Upper lobe of left lung (tissue), 6 donors: ENCODE measurements around the gene STAT4. TPM values are rescaled to one million over a fixed set of nuclear protein-coding genes. Genes with fewer than 3 reads are reported as not detected.
A peak's percentile ranks its signal among the peaks of the same experiment; 100 is the strongest.

Experiments
- ATAC-seq, 2 donors: fragments of 200-7000 bp; cut with Tn5 transposase; one replicate each; pipeline ENCODE4 v1.9.1; 2022; ENCODE audit warnings: mild to moderate bottlenecking in 2 of 2, moderate library complexity in 2 of 2; ENCODE audit not compliant: low FRiP score in 2 of 2
- DNase-seq, 2 donors: peaks; one replicate each; pipeline ENCODE4 v3.0.0-alpha.2; 2019 to 2020
- H3K27ac ChIP-seq, 4 donors: fragments of 200-600 bp; sonication (generic); one replicate each; pipeline ENCODE4 v1.5.1; 2016 to 2019
- H3K27me3 ChIP-seq, 4 donors: fragments of 200-600 bp; sonication (generic); one replicate each; pipeline ENCODE4 v1.5.1; 2017 to 2019
- H3K36me3 ChIP-seq, 4 donors: fragments of 200-600 bp; sonication (generic); one replicate each; pipeline ENCODE4 v1.5.1; 2016 to 2019
- H3K4me1 ChIP-seq, 4 donors: fragments of 200-600 bp; sonication (generic); one replicate each; pipeline ENCODE4 v1.5.1; 2018 to 2019
- H3K4me3 ChIP-seq, 4 donors: fragments of 200-600 bp; sonication (generic); one replicate each; pipeline ENCODE4 v1.5.1; 2017 to 2019; ENCODE audit warnings: mild to moderate bottlenecking in 2 of 4, moderate library complexity in 1 of 4
- H3K9me3 ChIP-seq, 4 donors: fragments of 200-600 bp; sonication (generic); one replicate each; pipeline ENCODE4 v1.5.1; 2018 to 2019
- EP300 ChIP-seq, 4 donors: sonication (generic); formaldehyde crosslinking; IDR thresholded peaks; one replicate each; pipeline ENCODE4 v1.5.1; 2017; ENCODE audit warnings: antibody characterized with exemption in 4 of 4, control low read depth in 2 of 4
- POLR2A ChIP-seq, 4 donors: fragments of 450-650 bp; IDR thresholded peaks; one replicate each; pipeline ENCODE4 v1.5.1; 2016 to 2017; ENCODE audit warnings: antibody characterized with exemption in 4 of 4, mild to moderate bottlenecking in 2 of 4
- POLR2AphosphoS5 ChIP-seq, 2 donors: sonication (generic); formaldehyde crosslinking; IDR thresholded peaks; one replicate each; pipeline ENCODE4 v1.5.1; 2017; ENCODE audit warnings: antibody characterized with exemption in 2 of 2
- WGBS, 2 donors: methylation state at CpG; one replicate each; pipeline ENCODE4 v1.1.5; 2017 to 2018; 5-methylcytosine and 5-hydroxymethylcytosine counted together
- total RNA-seq, 6 donors: library from RNA; depleted of rRNA in 4 of 6; stranded (reverse); fragments of >200 nt in 4 of 6; gene quantifications; one replicate each; pipeline versions ENCODE4 v1.1.0 to v1.2.1, GENCODE V29; 2016 to 2021
- TF ChIP-seq, protein P1 (sequence below), 6 experiments: fragments of 450-650 bp in 4 of 6; fragments of 200-600 bp in 2 of 6; sonication (generic) in 2 of 6; IDR thresholded peaks; one replicate each; pipeline ENCODE4 v1.5.1; 2016 to 2019; ENCODE audit warnings: antibody characterized with exemption in 6 of 6
- donor health status: DM: no; HTN: no; CAD: no; lungs with moderate emphysema.
- donor health status: DM: no; HTN: yes; CAD: no; lungs with severe emphysema.

The STAT4 gene
- total RNA-seq, 6 donors from 2014 or later: 3.6 to 11.9 (median 6.0) TPM

DNA sequence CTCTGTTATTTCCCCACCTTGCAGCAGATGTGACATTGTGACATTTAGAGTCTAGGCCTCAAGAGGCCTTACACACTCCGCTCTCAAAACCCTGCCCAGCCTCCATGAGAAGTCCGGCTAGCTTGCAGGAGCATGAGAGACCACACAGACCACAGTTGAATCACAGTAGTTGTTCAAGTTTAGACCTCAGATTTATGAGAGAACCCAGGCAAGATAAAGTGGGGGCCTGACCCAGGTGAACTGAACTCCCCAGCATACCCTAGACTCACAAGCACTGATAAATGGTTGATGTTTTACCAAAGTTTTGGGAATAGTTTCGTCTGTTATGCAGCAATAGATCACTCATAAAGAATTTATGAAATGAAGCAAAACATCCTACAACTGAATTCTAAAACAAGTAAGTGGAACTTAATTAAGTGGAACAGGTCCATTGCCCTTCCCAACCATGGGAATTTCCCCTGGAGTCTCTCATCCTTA, 132.1 kb downstream of the STAT4 start:
- H3K27ac ChIP-seq: no peak overlapping the region

DNA sequence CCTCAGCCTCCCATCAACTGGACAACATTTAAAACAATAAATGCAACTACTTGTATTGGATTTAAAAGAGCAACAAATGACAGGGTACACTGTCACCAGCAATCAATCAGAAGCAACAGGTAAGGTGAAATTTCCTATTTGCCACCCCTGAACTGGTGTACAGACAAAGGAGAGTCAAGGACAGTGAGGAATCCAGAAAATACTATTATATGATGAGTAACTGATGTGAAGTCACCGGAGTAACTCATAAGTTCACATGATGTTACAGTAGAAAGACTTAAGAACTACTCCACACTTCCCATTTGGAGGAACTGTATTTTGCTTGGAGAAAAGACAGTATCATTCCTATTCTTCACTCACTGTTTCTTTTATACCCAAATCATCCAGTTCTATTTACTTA, 132.7 kb downstream of the STAT4 start:
- H3K4me3 ChIP-seq: no peak overlapping the region
- DNase-seq: no peak
- 83 to 92% methylated on average over 1 of the region's 1 CpG for WGBS, 2 donors
- TF ChIP-seq POLR2A (IDR thresholded peaks at IDR 0.05): no peak
- TF ChIP-seq, protein P1, sequence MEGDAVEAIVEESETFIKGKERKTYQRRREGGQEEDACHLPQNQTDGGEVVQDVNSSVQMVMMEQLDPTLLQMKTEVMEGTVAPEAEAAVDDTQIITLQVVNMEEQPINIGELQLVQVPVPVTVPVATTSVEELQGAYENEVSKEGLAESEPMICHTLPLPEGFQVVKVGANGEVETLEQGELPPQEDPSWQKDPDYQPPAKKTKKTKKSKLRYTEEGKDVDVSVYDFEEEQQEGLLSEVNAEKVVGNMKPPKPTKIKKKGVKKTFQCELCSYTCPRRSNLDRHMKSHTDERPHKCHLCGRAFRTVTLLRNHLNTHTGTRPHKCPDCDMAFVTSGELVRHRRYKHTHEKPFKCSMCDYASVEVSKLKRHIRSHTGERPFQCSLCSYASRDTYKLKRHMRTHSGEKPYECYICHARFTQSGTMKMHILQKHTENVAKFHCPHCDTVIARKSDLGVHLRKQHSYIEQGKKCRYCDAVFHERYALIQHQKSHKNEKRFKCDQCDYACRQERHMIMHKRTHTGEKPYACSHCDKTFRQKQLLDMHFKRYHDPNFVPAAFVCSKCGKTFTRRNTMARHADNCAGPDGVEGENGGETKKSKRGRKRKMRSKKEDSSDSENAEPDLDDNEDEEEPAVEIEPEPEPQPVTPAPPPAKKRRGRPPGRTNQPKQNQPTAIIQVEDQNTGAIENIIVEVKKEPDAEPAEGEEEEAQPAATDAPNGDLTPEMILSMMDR (IDR thresholded peaks at IDR 0.05): no peak
- no peak for TF ChIP-seq POLR2AphosphoS5 (IDR thresholded peaks at IDR 0.05)
- no peak for TF ChIP-seq EP300 (IDR thresholded peaks at IDR 0.05)
- no peaks in the 10 kb centered on the region for H3K36me3 ChIP-seq
- peaks cover 19 to 43% (median 19%) of the 10 kb centered on the region in 4 donors for H3K4me1 ChIP-seq
- H3K9me3 ChIP-seq: no peaks in the 10 kb centered on the region
- no peak for ATAC-seq
- peaks cover 0 to 5% (median 0%) of the 10 kb centered on the region in 4 donors for H3K27me3 ChIP-seq
- no peak overlapping the region for H3K27ac ChIP-seq

More for the DNA sequence above, 132.1 kb downstream of the STAT4 start:
- Histone ChIP-seq H3K4me1 (peaks cover 19 to 42% (median 19%) of the 10 kb centered on the region in 4 donors), H3K27me3 (peaks cover 0 to 5% (median 0%) of the 10 kb centered on the region in 4 donors), H3K4me3 (no peak overlapping the region), H3K9me3 (no peaks in the 10 kb centered on the region), H3K36me3 (no peaks in the 10 kb centered on the region)
- WGBS, 2 donors: 71 to 89% methylated on average over 3 of the region's 3 CpGs
- TF ChIP-seq EP300 (IDR thresholded peaks at IDR 0.05) (no peak), POLR2AphosphoS5 (IDR thresholded peaks at IDR 0.05) (no peak), POLR2A (IDR thresholded peaks at IDR 0.05) (no peak)
- TF ChIP-seq, protein P1 (IDR thresholded peaks at IDR 0.05): no peak
- DNase-seq: no peak
- no peak for ATAC-seq

DNA sequence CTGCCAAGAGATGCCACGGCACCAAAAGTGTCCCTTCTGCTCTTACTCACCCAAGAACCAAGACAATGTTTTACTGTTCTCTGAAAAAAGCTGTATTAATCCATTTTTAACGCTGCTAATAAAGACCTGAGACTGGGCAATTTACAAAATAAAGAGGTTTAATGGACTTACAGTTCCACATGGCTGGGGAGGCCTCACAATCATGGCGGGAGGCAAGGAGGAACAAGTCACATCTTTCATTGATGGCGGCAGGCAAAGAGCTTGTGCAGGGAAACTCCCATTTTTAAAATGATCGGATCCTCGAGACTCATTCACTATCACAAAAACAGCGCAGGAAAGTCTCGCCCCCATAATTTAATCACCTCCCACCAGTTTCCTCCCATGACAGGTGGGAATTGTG, 135.0 kb downstream of the STAT4 start:
- Histone ChIP-seq H3K27ac (peak overlapping the region in 1 of 4 donors; percentile 91), H3K4me3 (no peak overlapping the region), H3K4me1 (peaks cover 31 to 43% (median 34%) of the 10 kb centered on the region in 4 donors), H3K36me3 (no peaks in the 10 kb centered on the region), H3K27me3 (peaks cover 0 to 5% (median 0%) of the 10 kb centered on the region in 4 donors), H3K9me3 (no peaks in the 10 kb centered on the region)
- no peak for ATAC-seq
- TF ChIP-seq EP300 (IDR thresholded peaks at IDR 0.05) (no peak), POLR2A (IDR thresholded peaks at IDR 0.05) (no peak), POLR2AphosphoS5 (IDR thresholded peaks at IDR 0.05) (no peak)
- TF ChIP-seq, protein P1 (IDR thresholded peaks at IDR 0.05): no peak
- WGBS, 2 donors: 88 to 97% methylated on average over 8 of the region's 8 CpGs
- DNase-seq: no peak

DNA sequence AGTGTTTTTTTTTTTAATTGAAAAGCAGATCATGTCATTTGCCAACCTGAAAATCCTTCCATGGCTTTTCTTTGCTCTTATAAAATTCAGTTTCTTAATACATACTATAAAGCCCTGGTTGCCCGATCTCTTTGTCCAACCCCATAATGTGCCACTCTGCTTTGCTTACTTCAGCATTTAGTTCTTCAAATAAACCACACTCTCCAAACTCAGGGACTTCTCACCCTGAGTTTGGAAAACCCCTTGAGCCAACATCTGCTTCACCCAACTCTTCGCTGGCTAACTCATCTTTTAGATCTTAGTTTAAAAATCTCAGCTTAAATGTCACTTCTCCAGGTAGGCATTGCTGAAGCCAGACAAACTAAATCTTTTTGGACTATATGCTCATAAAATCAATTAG, 135.6 kb downstream of the STAT4 start:
- peak overlapping the region in 3 of 4 donors; percentile 91 to 97 (median 95) for H3K27ac ChIP-seq
- H3K4me1 ChIP-seq: peaks cover 35 to 42% (median 37%) of the 10 kb centered on the region in 4 donors
- H3K36me3 ChIP-seq: peaks cover 0 to 2% (median 0%) of the 10 kb centered on the region in 4 donors

More for the DNA sequence above, 135.6 kb downstream of the STAT4 start:
- no peaks in the 10 kb centered on the region for H3K9me3 ChIP-seq
- H3K4me3 ChIP-seq: no peak overlapping the region
- DNase-seq: no peak
- H3K27me3 ChIP-seq: peaks cover 0 to 2% (median 0%) of the 10 kb centered on the region in 4 donors
- WGBS, 2 donors: 92% methylated on average over 2 of the region's 2 CpGs
- no peak for ATAC-seq
- no peak for TF ChIP-seq POLR2A (IDR thresholded peaks at IDR 0.05)
- no peak for TF ChIP-seq POLR2AphosphoS5 (IDR thresholded peaks at IDR 0.05)
- TF ChIP-seq, protein P1 (IDR thresholded peaks at IDR 0.05): no peak
- TF ChIP-seq EP300 (IDR thresholded peaks at IDR 0.05): no peak
